H9 (cell line): ENCODE data around the gene CCSER2. TPM values are rescaled to one million over a fixed set of nuclear protein-coding genes. Genes with fewer than 3 reads are reported as not detected.

Experiments
- DNase-seq: peaks from one replicate; pipeline ENCODE4 v3.0.0-alpha.2; 2017
- H2AFZ ChIP-seq: one replicate; pipeline ENCODE4 v1.6.1; 2013; ENCODE audit warnings: mild to moderate bottlenecking, low read length, control low read depth, moderate library complexity
- H2AK5ac ChIP-seq: 2 replicates; pipeline ENCODE4 v1.6.1; 2013; ENCODE audit warnings: low read length, control low read depth, mixed read lengths; ENCODE audit not compliant: insufficient read length
- H2BK120ac ChIP-seq: one replicate; pipeline ENCODE4 v1.6.1; 2013; ENCODE audit warnings: low read depth, mild to moderate bottlenecking, low read length, control low read depth, inconsistent platforms; ENCODE audit not compliant: poor library complexity, severe bottlenecking
- H2BK12ac ChIP-seq: 2 replicates; pipeline ENCODE4 v1.6.1; 2013; ENCODE audit warnings: low read length, control low read depth, mixed read lengths, low read depth; ENCODE audit not compliant: insufficient read length
- H2BK15ac ChIP-seq: 2 replicates; pipeline ENCODE4 v1.6.1; 2013; ENCODE audit warnings: low read depth, low read length, control low read depth
- H2BK20ac ChIP-seq: one replicate; pipeline ENCODE4 v1.6.1; 2013; ENCODE audit warnings: low read depth, mild to moderate bottlenecking, low read length, control low read depth, inconsistent platforms; ENCODE audit not compliant: poor library complexity, severe bottlenecking
- H2BK5ac ChIP-seq: 2 replicates; pipeline ENCODE4 v1.6.1; 2013; ENCODE audit warnings: low read length, control low read depth, mixed read lengths; ENCODE audit not compliant: insufficient read length
- H3K14ac ChIP-seq: 2 replicates; pipeline ENCODE4 v1.6.1; 2013; ENCODE audit warnings: low read length, control low read depth; ENCODE audit not compliant: insufficient read depth
- H3K18ac ChIP-seq: 2 replicates; pipeline ENCODE4 v1.6.1; 2013; ENCODE audit warnings: low read depth, mild to moderate bottlenecking, mixed read lengths, low read length, control low read depth; ENCODE audit not compliant: insufficient read length
- H3K23ac ChIP-seq: 2 replicates; pipeline ENCODE4 v1.6.1; 2013; ENCODE audit warnings: low read length, control low read depth, mixed read lengths, low read depth; ENCODE audit not compliant: insufficient read length
- H3K23me2 ChIP-seq: 2 replicates; pipeline ENCODE4 v1.6.1; 2013; ENCODE audit warnings: low read depth, mild to moderate bottlenecking, mixed read lengths, low read length, control low read depth; ENCODE audit not compliant: insufficient read length, poor library complexity, severe bottlenecking
- H3K27ac ChIP-seq: 2 replicates; pipeline ENCODE4 v1.5.1; 2013; ENCODE audit warnings: low read length, control low read depth, mixed read lengths, low read depth; ENCODE audit not compliant: insufficient read length
- H3K27me3 ChIP-seq: 2 replicates; pipeline ENCODE4 v1.6.1; 2013; ENCODE audit warnings: low read length, control low read depth, inconsistent platforms; ENCODE audit not compliant: insufficient read depth
- H3K4ac ChIP-seq: 2 replicates; pipeline ENCODE4 v1.6.1; 2013; ENCODE audit warnings: low read depth, mild to moderate bottlenecking, control low read depth, inconsistent platforms, low read length, moderate library complexity
- H3K4me1 ChIP-seq: 2 replicates; pipeline ENCODE4 v1.6.1; 2013; ENCODE audit warnings: low read length, control low read depth, inconsistent platforms; ENCODE audit not compliant: insufficient read depth
- H3K4me2 ChIP-seq: 2 replicates; pipeline ENCODE4 v1.6.1; 2013; ENCODE audit warnings: low read length, control low read depth, mixed read lengths; ENCODE audit not compliant: insufficient read length, insufficient read depth
- H3K56ac ChIP-seq: 2 replicates; pipeline ENCODE4 v1.6.1; 2013; ENCODE audit warnings: low read depth, mild to moderate bottlenecking, mixed read lengths, low read length, control low read depth; ENCODE audit not compliant: insufficient read length
- H3K79me1 ChIP-seq: 2 replicates; pipeline ENCODE4 v1.6.1; 2013; ENCODE audit warnings: low read depth, mild to moderate bottlenecking, moderate library complexity, low read length, control low read depth, inconsistent platforms; ENCODE audit not compliant: insufficient read depth, poor library complexity, severe bottlenecking
- H3K79me2 ChIP-seq: 2 replicates; pipeline ENCODE4 v1.6.1; 2013; ENCODE audit warnings: low read length, control low read depth, inconsistent platforms; ENCODE audit not compliant: insufficient read depth
- H3K9ac ChIP-seq: 2 replicates; pipeline ENCODE4 v1.6.1; 2013; ENCODE audit warnings: low read length, control low read depth, mixed read lengths; ENCODE audit not compliant: insufficient read length; ENCODE audit errors: extremely low read depth
- H3K9me3 ChIP-seq: one replicate; pipeline ENCODE4 v1.6.1; 2013; ENCODE audit warnings: low read depth, low read length, inconsistent platforms; ENCODE audit not compliant: control insufficient read depth
- H3T11ph ChIP-seq: one replicate; pipeline ENCODE4 v1.6.1; 2013; ENCODE audit warnings: mild to moderate bottlenecking, low read length, control low read depth, inconsistent platforms
- H4K20me1 ChIP-seq: one replicate; pipeline ENCODE4 v1.6.1; 2013; ENCODE audit not compliant: control insufficient read depth, insufficient read length, insufficient read depth
- H4K5ac ChIP-seq: 2 replicates; pipeline ENCODE4 v1.6.1; 2013; ENCODE audit warnings: low read depth, mild to moderate bottlenecking, mixed read lengths, low read length, control low read depth; ENCODE audit not compliant: insufficient read length
- H4K8ac ChIP-seq: replicated peaks from 2 replicates; pipeline ENCODE4 v1.6.1; 2013; ENCODE audit warnings: low read length, control low read depth, mixed read lengths, low read depth; ENCODE audit not compliant: insufficient read length
- H4K91ac ChIP-seq: 2 replicates; pipeline ENCODE4 v1.6.1; 2013; ENCODE audit warnings: low read depth, mild to moderate bottlenecking, moderate library complexity, mixed read lengths, low read length, control low read depth; ENCODE audit not compliant: insufficient read length
- H3K27ac Mint-ChIP-seq, 3 experiments: 2 replicates in 2 of 3; 3 replicates in 1 of 3; pipeline ENCODE4 v1.8.0; 2020 to 2021; ENCODE audit warnings: mixed read lengths in 3 of 3, mild to moderate bottlenecking in 1 of 3, moderate library complexity in 1 of 3
- H3K27me3 Mint-ChIP-seq: 2 replicates; pipeline ENCODE4 v1.8.0; 2021; ENCODE audit warnings: low read depth, mild to moderate bottlenecking, moderate library complexity, mixed read lengths
- H3K36me3 Mint-ChIP-seq, 3 experiments: 2 replicates in 2 of 3; 3 replicates in 1 of 3; pipeline ENCODE4 v1.8.0; 2020 to 2021; ENCODE audit warnings: low read depth in 3 of 3, mixed read lengths in 3 of 3; ENCODE audit not compliant: insufficient read depth in 1 of 3
- H3K4me1 Mint-ChIP-seq, 2 experiments: 2 replicates each; pipeline ENCODE4 v1.8.0; 2020; ENCODE audit warnings: mixed read lengths in 2 of 2
- H3K4me3 Mint-ChIP-seq, 2 experiments: 2 replicates in 1 of 2; 3 replicates in 1 of 2; pipeline ENCODE4 v1.8.0; 2020 to 2021; ENCODE audit warnings: mild to moderate bottlenecking in 2 of 2, mixed read lengths in 2 of 2, moderate library complexity in 1 of 2
- H3K9me3 Mint-ChIP-seq, 2 experiments: 2 replicates in 1 of 2; 3 replicates in 1 of 2; pipeline ENCODE4 v1.8.0; 2020; ENCODE audit warnings: mild to moderate bottlenecking in 2 of 2, mixed read lengths in 2 of 2, moderate library complexity in 1 of 2
- WGBS: extraction: QIAGEN DNeasy Blood & Tissue Kit; methylation state at CpG from one replicate; pipeline ENCODE4 v1.1.7; 2013; ENCODE audit warnings: missing lambda C conversion rate, low lambda C conversion rate, mixed read lengths; ENCODE audit not compliant: insufficient read length; ENCODE audit errors: extremely low coverage; 5-methylcytosine and 5-hydroxymethylcytosine counted together
- total RNA-seq: library from RNA; stranded (reverse); gene quantifications from 2 replicates; pipeline ENCODE4 v1.2.1, GENCODE V29; 2021
- TF ChIP-seq, protein P1 (sequence below): fragments of 200-600 bp; sonication (generic); conservative IDR thresholded peaks from 3 replicates; pipeline ENCODE4 v1.8.0; 2021; ENCODE audit warnings: antibody characterized with exemption, mild to moderate bottlenecking

Gene CCSER2
- total RNA-seq, 1 experiment from 2014 or later, result 22.2 TPM

GRCh38 chr10:84390364-84390763 is 62.0 kb downstream of the CCSER2 start:
- H4K8ac ChIP-seq, result no peak overlapping the region
- no peaks in the 10 kb centered on the region for H3K27me3 ChIP-seq
- no peak overlapping the region for H4K5ac ChIP-seq
- H2AFZ ChIP-seq, result no peak overlapping the region
- DNase-seq, result no peak
- no peak overlapping the region for H3K56ac ChIP-seq
- no peak overlapping the region for H2BK20ac ChIP-seq
- H3K79me2 ChIP-seq, result no peaks in the 10 kb centered on the region
- no peak overlapping the region for H3K4me2 ChIP-seq
- Mint-ChIP-seq H3K9me3 (peaks cover 28 to 31% of the 10 kb centered on the region in 2 experiments), H3K27ac (no peak overlapping the region), H3K36me3 (peaks cover 27 to 45% (median 32%) of the 10 kb centered on the region in 3 experiments), H3K27me3 (no peaks in the 10 kb centered on the region), H3K4me3 (no peak overlapping the region), H3K4me1 (peaks cover 6 to 9% of the 10 kb centered on the region in 2 experiments)
- H3K79me1 ChIP-seq, result no peaks in the 10 kb centered on the region
- no peaks in the 10 kb centered on the region for H3K4me1 ChIP-seq
- H3K18ac ChIP-seq, result no peak overlapping the region
- H2AK5ac ChIP-seq, result no peak overlapping the region
- no peak overlapping the region for H3K4ac ChIP-seq
- no peak overlapping the region for H4K91ac ChIP-seq
- TF ChIP-seq, protein P1, sequence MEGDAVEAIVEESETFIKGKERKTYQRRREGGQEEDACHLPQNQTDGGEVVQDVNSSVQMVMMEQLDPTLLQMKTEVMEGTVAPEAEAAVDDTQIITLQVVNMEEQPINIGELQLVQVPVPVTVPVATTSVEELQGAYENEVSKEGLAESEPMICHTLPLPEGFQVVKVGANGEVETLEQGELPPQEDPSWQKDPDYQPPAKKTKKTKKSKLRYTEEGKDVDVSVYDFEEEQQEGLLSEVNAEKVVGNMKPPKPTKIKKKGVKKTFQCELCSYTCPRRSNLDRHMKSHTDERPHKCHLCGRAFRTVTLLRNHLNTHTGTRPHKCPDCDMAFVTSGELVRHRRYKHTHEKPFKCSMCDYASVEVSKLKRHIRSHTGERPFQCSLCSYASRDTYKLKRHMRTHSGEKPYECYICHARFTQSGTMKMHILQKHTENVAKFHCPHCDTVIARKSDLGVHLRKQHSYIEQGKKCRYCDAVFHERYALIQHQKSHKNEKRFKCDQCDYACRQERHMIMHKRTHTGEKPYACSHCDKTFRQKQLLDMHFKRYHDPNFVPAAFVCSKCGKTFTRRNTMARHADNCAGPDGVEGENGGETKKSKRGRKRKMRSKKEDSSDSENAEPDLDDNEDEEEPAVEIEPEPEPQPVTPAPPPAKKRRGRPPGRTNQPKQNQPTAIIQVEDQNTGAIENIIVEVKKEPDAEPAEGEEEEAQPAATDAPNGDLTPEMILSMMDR, result no peak
- WGBS, result no CpG with 5 or more reads among the region's 4 CpGs
- no peak overlapping the region for H2BK15ac ChIP-seq
- H3K23ac ChIP-seq, result no peak overlapping the region
- H3T11ph ChIP-seq, result no peak overlapping the region
- no peak overlapping the region for H2BK120ac ChIP-seq
- no peak overlapping the region for H2BK12ac ChIP-seq
- H3K9me3 ChIP-seq, result no peaks in the 10 kb centered on the region
- no peak overlapping the region for H3K14ac ChIP-seq
- no peak overlapping the region for H2BK5ac ChIP-seq
- H3K9ac ChIP-seq, result no peak overlapping the region
- no peaks in the 10 kb centered on the region for H3K23me2 ChIP-seq
- no peaks in the 10 kb centered on the region for H4K20me1 ChIP-seq
- no peak overlapping the region for H3K27ac ChIP-seq
